IPS-15b (cell line): ENCODE measurements around the gene CABLES1.

Source experiments
- H3K27me3 ChIP-seq: one replicate; pipeline ENCODE4 v1.6.1; 2013; ENCODE audit warnings: low read length; ENCODE audit not compliant: control insufficient read depth, insufficient read depth
- H3K36me3 ChIP-seq: one replicate; pipeline ENCODE4 v1.6.1; 2013; ENCODE audit warnings: low read length; ENCODE audit not compliant: control insufficient read depth, insufficient read depth
- H3K4me1 ChIP-seq: one replicate; pipeline ENCODE4 v1.6.1; 2013; ENCODE audit warnings: mild to moderate bottlenecking, low read length; ENCODE audit not compliant: control insufficient read depth, insufficient read depth
- H3K4me3 ChIP-seq: one replicate; pipeline ENCODE4 v1.5.1; 2013; ENCODE audit warnings: low read depth, low read length
- H3K9ac ChIP-seq: one replicate; pipeline ENCODE4 v1.6.1; 2013; ENCODE audit warnings: low read depth, mild to moderate bottlenecking, low read length
- H3K9me3 ChIP-seq: one replicate; pipeline ENCODE4 v1.6.1; 2013; ENCODE audit warnings: mild to moderate bottlenecking, low read length; ENCODE audit not compliant: control insufficient read depth, insufficient read depth

The CABLES1 gene

DNA sequence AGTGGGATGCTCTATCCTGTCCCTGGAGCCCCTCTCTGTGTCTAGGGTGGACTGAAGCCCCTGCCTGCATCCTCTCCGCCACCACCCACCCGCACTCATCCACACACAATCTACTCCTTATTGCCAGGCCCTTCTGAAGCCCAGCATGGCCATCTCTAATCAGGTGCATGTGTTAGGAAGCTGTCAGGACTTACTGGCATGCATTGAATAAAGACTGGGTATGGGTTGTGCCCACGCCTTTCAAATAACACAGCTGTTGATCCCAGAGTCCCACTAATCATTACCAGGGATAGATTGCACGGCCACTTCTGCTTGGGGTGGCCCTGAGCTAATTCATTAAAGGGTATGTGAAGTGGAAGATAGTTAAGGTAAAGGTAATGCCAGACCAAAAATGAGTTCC lies 88.4 kb downstream of the CABLES1 start:
- H3K4me1 ChIP-seq = no peaks in the 10 kb centered on the region
- no peak overlapping the region for H3K9ac ChIP-seq
- H3K9me3 ChIP-seq = no peaks in the 10 kb centered on the region
- H3K27me3 ChIP-seq = no peaks in the 10 kb centered on the region
- H3K4me3 ChIP-seq = no peak overlapping the region
- H3K36me3 ChIP-seq = no peaks in the 10 kb centered on the region

DNA sequence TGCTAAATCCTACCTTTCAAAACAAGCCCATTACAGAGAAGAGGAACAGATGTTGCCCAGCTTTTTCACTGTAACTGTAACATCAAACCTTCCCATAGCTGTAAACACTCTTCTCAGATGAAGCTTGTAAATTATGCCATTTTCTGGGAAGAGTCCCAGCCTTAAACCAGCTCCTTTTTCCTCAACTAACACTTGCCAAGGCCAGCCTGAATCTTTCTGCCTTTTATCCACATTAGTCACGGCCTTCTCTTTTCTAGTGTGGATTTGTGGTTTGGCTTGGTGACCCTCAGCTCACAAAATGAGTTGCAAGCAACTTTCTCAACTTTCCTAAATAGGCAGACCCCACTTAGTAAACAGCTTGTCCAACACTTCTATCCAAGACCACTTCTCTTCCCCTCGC lies 90.2 kb downstream of the CABLES1 start:
- peaks cover 3% of the 10 kb centered on the region for H3K36me3 ChIP-seq
- no peak overlapping the region for H3K9ac ChIP-seq
- H3K4me1 ChIP-seq = no peaks in the 10 kb centered on the region
- H3K4me3 ChIP-seq = no peak overlapping the region
- H3K27me3 ChIP-seq = no peaks in the 10 kb centered on the region
- no peaks in the 10 kb centered on the region for H3K9me3 ChIP-seq

DNA sequence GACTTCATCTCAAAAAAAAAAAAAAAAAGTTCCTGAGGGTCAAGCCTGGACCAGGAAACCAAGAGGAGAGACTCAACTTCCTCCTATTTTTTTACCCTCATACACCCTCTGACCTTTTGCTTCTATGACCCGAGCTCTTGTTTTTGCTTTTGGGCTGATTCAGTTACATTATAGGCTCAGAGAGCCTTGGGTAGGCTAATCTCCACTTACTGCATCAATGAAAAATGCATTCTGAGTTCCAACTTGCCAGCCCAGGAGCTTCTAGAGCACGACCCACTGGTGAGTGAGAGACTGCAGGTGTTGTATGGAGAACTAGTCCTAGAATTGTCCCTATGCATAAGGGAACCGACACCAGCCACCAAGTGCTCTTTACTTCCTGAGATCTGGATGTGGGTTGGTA lies 91.1 kb downstream of the CABLES1 start:
- H3K4me1 ChIP-seq = no peaks in the 10 kb centered on the region
- H3K4me3 ChIP-seq = no peak overlapping the region

DNA sequence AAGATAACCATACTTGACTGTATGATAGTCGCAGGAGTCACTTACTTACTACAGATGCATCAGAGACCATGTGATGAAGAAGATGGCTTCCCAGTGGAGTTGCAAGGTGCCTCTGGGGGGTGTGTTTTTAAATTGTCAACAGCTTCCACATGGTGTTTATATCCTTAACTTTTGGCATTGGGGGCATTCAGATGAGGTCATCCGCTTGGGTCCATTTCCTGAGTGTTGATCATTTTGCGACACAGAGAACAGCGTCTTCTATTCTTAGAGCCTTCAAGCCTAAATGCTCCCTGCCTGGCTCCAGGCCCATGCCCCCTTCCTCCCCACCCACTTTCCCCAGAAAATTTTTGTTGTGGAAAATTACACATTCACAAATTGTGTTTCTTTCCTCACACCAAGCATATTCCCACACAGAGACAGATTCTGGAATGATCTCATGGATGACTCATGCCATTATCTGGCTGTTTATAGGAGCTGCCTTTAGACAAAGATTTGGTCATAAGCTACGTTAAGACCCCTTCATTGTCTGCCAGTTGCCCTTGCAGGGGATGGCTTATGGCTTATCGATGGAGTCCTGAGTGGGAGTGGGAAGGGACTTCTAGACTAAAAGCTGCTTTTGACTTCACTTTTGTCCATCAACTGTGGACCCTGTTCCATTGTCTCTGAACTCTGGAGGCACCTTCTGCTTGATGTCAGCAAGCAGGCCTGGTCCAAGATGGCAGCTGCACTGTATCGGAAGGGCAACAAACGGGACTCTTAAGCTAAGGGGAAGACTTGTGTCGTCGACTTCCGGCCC lies 91.8 kb downstream of the CABLES1 start:
- no peak overlapping the region for H3K9ac ChIP-seq
- peaks cover 3% of the 10 kb centered on the region for H3K4me1 ChIP-seq
- H3K9me3 ChIP-seq = no peaks in the 10 kb centered on the region
- no peaks in the 10 kb centered on the region for H3K27me3 ChIP-seq
- peaks cover 3% of the 10 kb centered on the region for H3K36me3 ChIP-seq
- H3K4me3 ChIP-seq = no peak overlapping the region

More for the DNA sequence above, 91.1 kb downstream of the CABLES1 start:
- peaks cover 3% of the 10 kb centered on the region for H3K36me3 ChIP-seq
- H3K27me3 ChIP-seq = no peaks in the 10 kb centered on the region
- H3K9me3 ChIP-seq = no peaks in the 10 kb centered on the region
- H3K9ac ChIP-seq = no peak overlapping the region

DNA sequence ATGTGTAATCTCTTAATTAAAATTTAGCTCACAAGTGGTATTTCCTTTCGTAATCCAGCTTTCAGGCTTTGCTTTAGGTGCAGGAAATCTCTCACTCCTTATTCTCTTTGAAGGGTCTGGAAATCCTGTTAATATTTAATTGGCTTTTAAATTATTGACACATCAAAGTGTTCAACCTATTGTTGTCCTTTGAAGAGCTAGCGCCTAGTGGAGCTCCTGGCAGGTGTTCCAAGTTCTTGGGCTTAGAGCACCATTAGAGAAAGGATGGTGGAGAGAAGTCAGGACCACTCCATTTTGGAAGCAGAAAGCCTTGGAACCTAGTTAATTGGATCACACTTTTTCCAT lies 92.4 kb downstream of the CABLES1 start:
- Histone ChIP-seq H3K36me3 (peaks cover 3% of the 10 kb centered on the region), H3K4me3 (no peak overlapping the region), H3K9me3 (no peaks in the 10 kb centered on the region), H3K27me3 (no peaks in the 10 kb centered on the region), H3K9ac (no peak overlapping the region), H3K4me1 (peaks cover 3% of the 10 kb centered on the region)

DNA sequence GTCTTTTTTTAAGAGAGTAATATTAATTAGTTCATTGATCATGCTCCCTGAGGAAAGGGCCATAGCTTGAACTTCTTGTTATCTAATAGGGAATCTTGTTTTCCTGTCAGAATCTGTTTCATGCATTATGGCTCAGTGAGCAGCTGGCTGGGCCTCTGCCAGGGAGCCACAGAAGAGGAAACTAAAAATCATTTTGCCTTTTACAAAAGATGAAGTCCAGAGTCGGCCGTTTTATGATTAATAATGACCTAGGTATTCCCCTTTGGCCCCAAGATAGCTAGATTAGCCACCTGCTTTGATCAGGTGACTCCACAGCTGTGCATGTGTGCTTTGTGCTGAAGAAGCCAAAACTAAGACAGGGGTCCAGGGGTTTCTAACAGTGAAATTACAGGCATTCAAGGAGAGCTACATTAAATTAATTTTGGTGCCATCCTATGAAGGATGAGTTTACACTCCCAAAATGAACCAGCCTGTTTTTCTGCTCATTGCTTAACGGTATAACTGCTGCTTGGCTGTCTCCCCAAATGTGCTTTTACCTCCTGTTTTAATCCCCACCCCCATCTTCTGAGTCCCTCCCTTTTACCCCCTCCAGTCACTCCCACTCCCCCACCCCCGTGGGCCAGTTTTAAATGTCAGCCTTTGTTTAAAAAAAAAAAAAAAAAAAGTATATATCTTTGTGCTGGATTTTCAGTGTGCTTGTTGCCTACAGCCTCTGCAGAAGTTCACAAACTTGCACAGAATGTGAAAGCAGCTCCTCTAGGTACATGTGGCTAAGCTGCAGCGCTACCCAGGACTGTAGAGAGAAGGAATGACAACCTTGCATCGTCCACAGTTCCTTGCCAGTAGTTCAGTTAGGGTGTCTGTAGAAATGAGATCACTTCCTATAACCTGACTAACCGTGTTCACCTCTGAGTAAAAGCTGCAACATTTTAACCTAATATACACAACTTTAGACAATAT lies 93.1 kb downstream of the CABLES1 start:
- peaks cover 3% of the 10 kb centered on the region for H3K36me3 ChIP-seq
- no peaks in the 10 kb centered on the region for H3K27me3 ChIP-seq
- H3K4me1 ChIP-seq = peaks cover 3% of the 10 kb centered on the region
- no peak overlapping the region for H3K4me3 ChIP-seq
- H3K9ac ChIP-seq = no peak overlapping the region
- no peaks in the 10 kb centered on the region for H3K9me3 ChIP-seq

DNA sequence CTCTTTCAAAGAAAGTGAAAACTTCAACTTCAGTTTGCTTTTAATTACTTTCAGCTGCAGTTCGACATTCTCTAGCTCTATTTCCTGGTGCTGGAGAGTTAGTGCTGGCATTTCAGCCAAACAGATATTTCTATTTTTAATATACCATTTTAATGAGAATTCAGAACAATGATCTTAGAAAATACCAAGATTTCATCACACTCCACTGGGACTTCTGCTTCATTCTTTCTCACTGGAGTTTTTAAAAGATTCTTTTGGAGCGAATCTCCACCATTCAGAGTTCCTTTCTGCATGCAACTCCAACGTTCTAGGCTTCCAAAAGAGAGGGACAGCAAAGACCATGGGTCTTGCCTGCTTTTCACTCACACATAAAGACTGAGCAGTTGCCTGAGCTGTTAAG lies 94.2 kb downstream of the CABLES1 start:
- Histone ChIP-seq H3K27me3 (no peaks in the 10 kb centered on the region), H3K36me3 (peaks cover 3% of the 10 kb centered on the region), H3K4me3 (no peak overlapping the region), H3K4me1 (peaks cover 3% of the 10 kb centered on the region), H3K9ac (no peak overlapping the region), H3K9me3 (no peaks in the 10 kb centered on the region)

DNA sequence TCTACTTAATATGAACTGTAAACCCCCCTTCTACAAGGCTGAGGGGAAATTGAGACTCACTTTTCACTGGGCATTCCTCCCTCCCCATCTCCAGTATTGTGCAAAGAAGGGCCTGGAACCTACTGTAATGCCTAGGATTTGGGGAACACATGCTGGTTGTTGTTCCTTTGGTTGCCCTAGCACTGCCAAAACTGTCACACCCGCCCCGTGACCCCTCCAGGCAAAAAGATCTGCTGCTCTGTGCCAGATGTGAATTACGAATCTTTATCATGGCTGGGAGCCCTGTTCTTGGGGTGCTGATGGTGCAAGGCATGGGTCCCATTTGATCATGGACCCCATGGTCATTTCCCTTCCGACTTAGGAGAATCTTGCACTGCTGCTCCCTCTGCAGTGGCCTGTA lies 95.4 kb downstream of the CABLES1 start:
- H3K9ac ChIP-seq = no peak overlapping the region
- no peaks in the 10 kb centered on the region for H3K9me3 ChIP-seq
- peaks cover 3% of the 10 kb centered on the region for H3K4me1 ChIP-seq
- no peak overlapping the region for H3K4me3 ChIP-seq
- peaks cover 3% of the 10 kb centered on the region for H3K36me3 ChIP-seq
- no peaks in the 10 kb centered on the region for H3K27me3 ChIP-seq

DNA sequence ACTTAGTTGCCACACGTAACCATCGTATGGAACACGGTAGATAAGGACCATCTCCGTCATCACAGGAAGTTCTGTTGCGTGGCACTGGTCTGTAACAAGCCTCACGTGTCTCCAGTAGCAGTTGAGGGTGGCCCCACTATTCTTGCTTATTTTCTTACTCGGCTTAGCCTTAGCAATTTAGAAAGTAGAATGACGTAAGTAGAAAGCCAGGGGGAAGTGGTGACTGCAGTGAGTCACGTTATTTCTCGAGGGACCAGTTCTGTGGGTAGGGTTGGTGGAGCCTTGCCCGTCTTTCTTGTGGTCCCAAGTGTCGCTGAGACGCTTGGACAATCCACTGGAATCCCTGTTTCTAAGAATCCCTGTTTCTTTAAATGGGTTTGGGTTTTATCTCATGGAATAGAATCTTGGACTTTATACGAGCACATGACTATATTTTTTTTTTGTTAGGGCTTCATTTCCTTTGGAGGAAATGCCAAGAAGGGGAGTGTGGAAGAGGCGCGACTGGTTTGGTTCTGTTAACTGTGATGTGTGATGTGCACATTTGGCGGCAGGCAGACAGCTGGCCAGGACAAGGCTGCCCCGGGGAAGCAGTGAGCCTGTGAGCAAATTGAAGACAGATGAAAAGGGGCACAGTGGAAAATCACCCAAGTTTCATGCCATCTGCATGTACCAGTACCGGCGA lies 96.2 kb downstream of the CABLES1 start:
- H3K9ac ChIP-seq = no peak overlapping the region
- H3K9me3 ChIP-seq = no peaks in the 10 kb centered on the region
- peaks cover 7% of the 10 kb centered on the region for H3K4me1 ChIP-seq
- H3K36me3 ChIP-seq = peaks cover 3% of the 10 kb centered on the region
- H3K27me3 ChIP-seq = no peaks in the 10 kb centered on the region
- H3K4me3 ChIP-seq = no peak overlapping the region

DNA sequence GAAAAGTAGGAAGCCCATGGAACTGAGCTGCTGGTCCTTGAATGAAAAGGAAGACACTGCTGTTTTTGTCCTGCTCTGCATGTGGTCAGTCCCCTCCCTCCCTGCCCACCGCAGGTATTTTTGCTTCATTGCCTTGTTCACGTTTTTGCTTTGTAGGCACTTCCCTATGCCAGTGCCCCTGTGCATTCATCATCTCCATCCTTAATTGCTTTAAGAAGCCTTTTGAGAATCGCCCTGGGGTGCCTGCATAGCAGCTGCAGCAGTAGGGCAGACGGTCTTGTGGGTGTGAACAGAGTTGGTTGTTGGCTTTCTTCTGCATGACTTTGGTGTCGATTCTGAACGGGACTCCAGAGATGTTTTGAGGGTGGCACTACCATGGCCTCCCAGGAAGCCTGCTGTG lies 97.0 kb downstream of the CABLES1 start:
- Histone ChIP-seq H3K36me3 (peaks cover 7% of the 10 kb centered on the region), H3K9me3 (no peaks in the 10 kb centered on the region), H3K27me3 (no peaks in the 10 kb centered on the region), H3K4me3 (no peak overlapping the region), H3K9ac (no peak overlapping the region), H3K4me1 (peaks cover 7% of the 10 kb centered on the region)

DNA sequence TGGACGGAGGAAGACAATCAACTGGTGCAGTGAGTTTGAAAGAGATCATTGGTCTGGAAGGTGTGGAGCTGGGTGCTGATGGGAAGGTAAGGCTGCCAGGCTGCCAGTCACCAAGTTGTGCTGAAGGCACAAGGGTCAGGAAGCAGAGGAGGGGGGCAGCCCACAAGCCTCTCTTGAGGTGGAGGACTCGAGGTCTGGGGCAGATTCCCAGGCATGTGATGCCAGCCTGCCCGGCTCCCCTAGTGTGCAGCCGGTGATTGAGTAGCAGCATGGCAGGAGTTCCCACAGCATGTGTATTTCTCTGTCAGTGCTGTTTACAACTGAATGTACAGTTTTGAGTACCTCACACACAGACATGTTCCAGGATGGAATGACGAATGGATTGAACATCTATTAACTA lies 99.3 kb downstream of the CABLES1 start:
- Histone ChIP-seq H3K9me3 (no peaks in the 10 kb centered on the region), H3K9ac (no peak overlapping the region), H3K27me3 (no peaks in the 10 kb centered on the region), H3K4me1 (peaks cover 7% of the 10 kb centered on the region), H3K36me3 (peaks cover 6% of the 10 kb centered on the region), H3K4me3 (no peak overlapping the region)
